GM12892 (cell line): ENCODE results near the gene TMEM109.

ENCODE experiments used
- POLR2A ChIP-seq: IDR thresholded peaks from 2 replicates; pipeline ENCODE4 v1.6.1; 2011; ENCODE audit warnings: low read depth, low read length, control low read depth
- POLR2AphosphoS5 ChIP-seq: IDR thresholded peaks from 2 replicates; pipeline ENCODE4 v1.6.1; 2011; ENCODE audit warnings: low read depth, low read length, control low read depth
- TAF1 ChIP-seq: IDR thresholded peaks from 2 replicates; pipeline ENCODE4 v1.6.1; 2011; ENCODE audit warnings: low read depth, mild to moderate bottlenecking, control low read depth, low read length, borderline replicate concordance

DNA sequence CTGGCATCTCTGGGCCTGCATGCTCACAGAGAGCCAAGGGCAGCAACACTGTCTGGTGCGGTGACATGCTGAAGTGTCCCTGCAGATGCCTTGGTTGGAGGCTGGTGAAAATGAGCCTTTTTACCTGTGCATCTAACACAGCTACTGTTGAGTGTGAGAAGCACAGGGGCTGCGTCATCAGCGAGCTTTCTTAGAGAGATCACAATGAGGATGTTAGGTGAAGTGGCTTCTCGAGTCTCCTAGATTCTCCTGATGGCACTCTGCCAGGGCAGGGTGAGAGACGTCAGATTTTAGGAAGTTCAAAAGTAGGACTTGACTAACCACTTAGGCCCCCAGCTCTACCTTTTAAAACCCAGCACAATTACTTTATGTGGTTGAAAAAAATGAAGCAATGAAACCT, 41.6 kb downstream of the TMEM109 start:
- TF ChIP-seq POLR2AphosphoS5 (no peak), POLR2A (no peak), TAF1 (no peak)
